Motor neuron (in vitro differentiated cells): ENCODE data around the gene ODAD3. TPM values are rescaled to one million over a fixed set of nuclear protein-coding genes. Genes with fewer than 3 reads are reported as not detected.

Experiments used
- ATAC-seq, 8 experiments: fragments of 200-7000 bp; cut with Tn5 transposase; replicated peaks in 6 of 8; 2 replicates each; pipeline ENCODE4 v1.8.0; 2021; ENCODE audit warnings: mild to moderate bottlenecking in 8 of 8, moderate library complexity in 8 of 8
- H3K27ac ChIP-seq, 2 donors: fragments of 250-450 bp; sonication (Bioruptor Pico); 2 replicates each; pipeline ENCODE4 v1.9.0; 2021; ENCODE audit warnings: antibody characterized with exemption in 2 of 2, mild to moderate bottlenecking in 2 of 2, moderate library complexity in 1 of 2
- H3K4me1 ChIP-seq, 2 donors: fragments of 250-450 bp; sonication (Bioruptor Pico); replicated peaks in 1 of 2; 2 replicates each; pipeline ENCODE4 v1.6.1; 2021; ENCODE audit warnings: antibody characterized with exemption in 2 of 2, mild to moderate bottlenecking in 2 of 2, moderate library complexity in 1 of 2
- H3K4me3 ChIP-seq, 5 donors: fragments of 250-450 bp; sonication (Bioruptor Pico); 2 replicates each; pipeline ENCODE4 v1.9.0; 2021; ENCODE audit warnings: antibody characterized with exemption in 5 of 5, mild to moderate bottlenecking in 5 of 5, moderate library complexity in 4 of 5
- WGBS, 10 experiments: fragments of 450-650 bp; shearing (Covaris generic); methylation state at CpG; one replicate each; pipeline ENCODE4 v1.0.0; 2022; 5-methylcytosine and 5-hydroxymethylcytosine counted together
- in situ Hi-C, 9 experiments: fragments of 400-800 bp; cut with MboI; loops; one replicate each; pipeline ENCODE4 v1.15.0; 2021; ENCODE audit warnings: low sequenced_read_pairs in 9 of 9, low pct_unique_long_range_greater_than_20kb in 2 of 9; ENCODE audit not compliant: unreplicated experiment in 9 of 9
- total RNA-seq, 8 experiments: library from RNA; unstranded; fragments of 300-600 nt; gene quantifications; 2 replicates each; pipeline versions ENCODE4 v1.2.3 to v1.2.4, GENCODE V29; 2022

Gene ODAD3
- 1 to 10 TPM in 5 of 8 experiments, under 1 TPM in 3; 0.45 to 5.1 (median 1.6) TPM for total RNA-seq

- peaks cover 5 to 15% of the 10 kb centered on the region in 2 donors for H3K4me1 ChIP-seq
- H3K27ac ChIP-seq: peak within 1 kb of the TSS; percentile 76 to 89
- H3K4me3 ChIP-seq: peak within 1 kb of the TSS; percentile 44 to 77 (median 72)
- WGBS, 10 experiments: 0% methylated on average over 1 to 19 of the region's 53 CpGs; no CpG with 5 or more reads in 3 of the 10 experiments
- ATAC-seq: peak; percentile 92 to 94 (median 94)
- in situ Hi-C loops: no loop called here
Measured at GRCh38 chr19:11435057-11435832, at the start of gene ODAD3, which contains the start of gene PRKCSH. TSS of gene ODAD3 (minus strand) at chr19:11435121. CDS start at chr19:11435016, 105 bp downstream. TSS of gene PRKCSH (plus strand) at chr19:11435635. CDS start at chr19:11436118, 483 bp downstream.

GRCh38 chr19:11483366-11484111, 48.6 kb upstream of the ODAD3 start:
- no peak for ATAC-seq
- Histone ChIP-seq H3K4me3 (no peak overlapping the region), H3K4me1 (peaks cover 0 to 9% of the 10 kb centered on the region in 2 donors), H3K27ac (no peak overlapping the region)
- WGBS, 10 experiments: 80 to 100% (median 97%) methylated on average over 1 to 16 of the region's 57 CpGs; no CpG with 5 or more reads in 7 of the 10 experiments
- in situ Hi-C loops: loop anchor here in 3 of 9 experiments (25.0 kb wide), 1 partner anchor 196 kb away; the partner anchor contains the start of gene TSPAN16 (in 3 of the 3)

GRCh38 chr19:11482384-11483050, 47.6 kb upstream of the ODAD3 start:
- ATAC-seq: peak; percentile 34 to 81 (median 49)
- in situ Hi-C loops: loop anchor here in 3 of 9 experiments (25.0 kb wide), 1 partner anchor 195 kb away; the partner anchor contains the start of gene TSPAN16 (in 3 of the 3)
- Histone ChIP-seq H3K4me3 (peak overlapping the region; percentile 35 to 98 (median 75)), H3K4me1 (peaks cover 0 to 10% of the 10 kb centered on the region in 2 donors), H3K27ac (peak overlapping the region; percentile 76 to 79)
- 0 to 40% (median 0%) methylated on average over 2 to 3 of the region's 58 CpGs; no CpG with 5 or more reads in 7 of the 10 experiments for WGBS, 10 experiments

GRCh38 chr19:11481534-11482383, 46.8 kb upstream of the ODAD3 start:
- 0 to 65% (median 27%) methylated on average over 1 to 9 of the region's 50 CpGs; no CpG with 5 or more reads in 3 of the 10 experiments for WGBS, 10 experiments
- peak overlapping the region; percentile 35 to 98 (median 75) for H3K4me3 ChIP-seq
- peaks cover 0 to 10% of the 10 kb centered on the region in 2 donors for H3K4me1 ChIP-seq
- in situ Hi-C loops: loop anchor here in 3 of 9 experiments (25.0 kb wide), 1 partner anchor 194 kb away; the partner anchor contains the start of gene TSPAN16 (in 3 of the 3)
- H3K27ac ChIP-seq: peak overlapping the region; percentile 76 to 79
- ATAC-seq: peak; percentile 71 to 90 (median 78)

GRCh38 chr19:11480715-11481533, 46.0 kb upstream of the ODAD3 start, which contains the start of gene ELAVL3:
TSS of gene ELAVL3 (minus strand) at chr19:11481046. CDS start at chr19:11480608, 438 bp downstream.
- in situ Hi-C loops: loop anchor here in 3 of 9 experiments (25.0 kb wide), 1 partner anchor 194 kb away; the partner anchor contains the start of gene TSPAN16 (in 3 of the 3)
- WGBS, 10 experiments: 11 to 50% (median 20%) methylated on average over 1 to 3 of the region's 77 CpGs; no CpG with 5 or more reads in 7 of the 10 experiments
- peaks cover 0 to 10% of the 10 kb centered on the region in 2 donors for H3K4me1 ChIP-seq
- H3K27ac ChIP-seq: peak within 1 kb of the TSS; percentile 86 to 93
- peak within 1 kb of the TSS; percentile 75 to 98 (median 84) for H3K4me3 ChIP-seq
- peak in 5 of 8 experiments; percentile 7 to 16 (median 14) for ATAC-seq

- peak overlapping the region; percentile 86 to 93 for H3K27ac ChIP-seq
- in situ Hi-C loops: loop anchor here in 3 of 9 experiments (25.0 kb wide), 1 partner anchor 193 kb away; the partner anchor contains the start of gene TSPAN16 (in 3 of the 3)
Measured at GRCh38 chr19:11479898-11480714, 45.2 kb upstream of the ODAD3 start.

GRCh38 chr19:11479090-11479897, 44.4 kb upstream of the ODAD3 start:
- H3K4me3 ChIP-seq: peak overlapping the region; percentile 75 to 98 (median 84)
- WGBS, 10 experiments: 30 to 80% methylated on average over 1 to 8 of the region's 62 CpGs; no CpG with 5 or more reads in 8 of the 10 experiments
- peaks cover 0 to 10% of the 10 kb centered on the region in 2 donors for H3K4me1 ChIP-seq
- peak overlapping the region; percentile 86 to 93 for H3K27ac ChIP-seq
- in situ Hi-C loops: loop anchor here in 3 of 9 experiments (25.0 kb wide), 1 partner anchor 192 kb away; the partner anchor contains the start of gene TSPAN16 (in 3 of the 3)
- peak in 5 of 8 experiments; percentile 30 to 44 (median 43) for ATAC-seq

More at GRCh38 chr19:11479898-11480714, 45.2 kb upstream of the ODAD3 start:
- 0% methylated on average over 2 to 3 of the region's 86 CpGs; no CpG with 5 or more reads in 8 of the 10 experiments for WGBS, 10 experiments
- H3K4me3 ChIP-seq: peak overlapping the region; percentile 75 to 98 (median 84)
- peak in 5 of 8 experiments; percentile 0 to 2 (median 1) for ATAC-seq
- peaks cover 0 to 10% of the 10 kb centered on the region in 2 donors for H3K4me1 ChIP-seq

GRCh38 chr19:11478167-11479089, 43.5 kb upstream of the ODAD3 start:
- ATAC-seq: no peak
- WGBS, 10 experiments: 69 to 100% (median 80%) methylated on average over 1 to 7 of the region's 19 CpGs; no CpG with 5 or more reads in 5 of the 10 experiments
- H3K27ac ChIP-seq: peak overlapping the region; percentile 86 to 93
- H3K4me3 ChIP-seq: peak overlapping the region; percentile 75 to 98 (median 84)
- in situ Hi-C loops: loop anchor here in 3 of 9 experiments (25.0 kb wide), 1 partner anchor 191 kb away; the partner anchor contains the start of gene TSPAN16 (in 3 of the 3)
- H3K4me1 ChIP-seq: peaks cover 0 to 10% of the 10 kb centered on the region in 2 donors
